PC-3 (cell line): ENCODE measurements around the gene PPP1R13B. TPM values are rescaled to one million over a fixed set of nuclear protein-coding genes. Genes with fewer than 3 reads are reported as not detected.

Source experiments
- ATAC-seq: fragments of 200-7000 bp; cut with Tn5 transposase; 2 replicates; pipeline ENCODE4 v1.9.1; 2020; ENCODE audit warnings: mild to moderate bottlenecking, moderate library complexity
- BruUV-seq: library from RNA; stranded (reverse); fragments of 400-500 nt; replicated peaks from 2 replicates; lab custom pipeline; 2021; lab: Mats Ljungman, UMichigan
- CTCF ChIA-PET: fragments of 300-600 bp; sonication (Branson Sonifier 250); formaldehyde crosslinking; loops from one replicate; lab custom pipeline; 2022; ENCODE audit warnings: antibody characterized with exemption; lab: Charles Lee
- POLR2A ChIA-PET: fragments of 300-600 bp; sonication (Branson Sonifier 250); formaldehyde crosslinking; loops from one replicate; lab custom pipeline; 2022; ENCODE audit warnings: antibody characterized with exemption; ENCODE audit not compliant: unreplicated experiment; lab: Charles Lee
- DNase-seq: peaks from one replicate; pipeline ENCODE4 v3.0.0-alpha.2; 2015
- H2AFZ ChIP-seq: fragments of 300-600 bp; sonication (generic); 2 replicates; pipeline ENCODE4 v1.6.0; 2016; ENCODE audit warnings: antibody characterized with exemption, low read length
- H3F3A ChIP-seq: fragments of 300-600 bp; sonication (generic); one replicate; pipeline ENCODE4 v1.6.0; 2017; ENCODE audit warnings: antibody characterized with exemption, low read length, control low read depth, mild to moderate bottlenecking; ENCODE audit not compliant: unreplicated experiment
- H3K27ac ChIP-seq: fragments of 300-600 bp; sonication (generic); 2 replicates; pipeline ENCODE4 v1.5.1; 2016; ENCODE audit warnings: mild to moderate bottlenecking, low read length
- H3K27me3 ChIP-seq: fragments of 300-600 bp; sonication (generic); 2 replicates; pipeline ENCODE4 v1.6.1; 2016; ENCODE audit warnings: low read length, mixed read lengths
- H3K36me3 ChIP-seq: fragments of 300-600 bp; sonication (generic); 2 replicates; pipeline ENCODE4 v1.6.1; 2016; ENCODE audit warnings: low read depth, mixed run types, low read length, mixed read lengths
- H3K4me1 ChIP-seq: fragments of 300-600 bp; sonication (generic); 2 replicates; pipeline ENCODE4 v1.5.1; 2016; ENCODE audit warnings: low read length; ENCODE audit not compliant: insufficient read depth
- H3K4me2 ChIP-seq: fragments of 300-600 bp; sonication (generic); 2 replicates; pipeline ENCODE4 v1.6.0; 2016; ENCODE audit warnings: low read length
- H3K4me3 ChIP-seq: fragments of 300-600 bp; sonication (generic); 2 replicates; pipeline ENCODE4 v1.5.1; 2016; ENCODE audit warnings: mild to moderate bottlenecking, low read length, mixed read lengths
- H3K79me2 ChIP-seq: fragments of 300-600 bp; sonication (generic); 2 replicates; pipeline ENCODE4 v1.6.1; 2017; ENCODE audit warnings: low read length, mixed read lengths
- H3K9ac ChIP-seq: fragments of 300-600 bp; sonication (generic); 2 replicates; pipeline ENCODE4 v1.6.0; 2016; ENCODE audit warnings: mild to moderate bottlenecking, low read length
- H3K9me2 ChIP-seq: fragments of 300-600 bp; sonication (generic); replicated peaks from 2 replicates; pipeline ENCODE4 v1.6.1; 2016; ENCODE audit warnings: mixed run types, low read length, mixed read lengths
- H3K9me3 ChIP-seq: fragments of 300-600 bp; sonication (generic); 2 replicates; pipeline ENCODE4 v1.6.1; 2016; ENCODE audit warnings: low read length, mixed read lengths
- H4K20me1 ChIP-seq: fragments of 300-600 bp; sonication (generic); 2 replicates; pipeline ENCODE4 v1.6.1; 2016; ENCODE audit warnings: low read length, mixed read lengths
- EZH2 ChIP-seq: fragments of 300-600 bp; sonication (generic); IDR thresholded peaks from one replicate; pipeline ENCODE4 v1.6.1; 2017; ENCODE audit warnings: antibody characterized with exemption, mild to moderate bottlenecking, low read length; ENCODE audit not compliant: unreplicated experiment
- EZH2phosphoT487 ChIP-seq: fragments of 300-600 bp; sonication (generic); IDR thresholded peaks from 2 replicates; pipeline ENCODE4 v1.6.1; 2018; ENCODE audit warnings: mild to moderate bottlenecking, antibody characterized with exemption, low read length, borderline replicate concordance
- intact Hi-C: fragments of 100-400 bp; cut with micrococcal nuclease; formaldehyde crosslinking; loops from 2 replicates; pipeline ENCODE4 v1.9.0; 2023
- total RNA-seq: library from RNA; depleted of rRNA; stranded (reverse); fragments of >200 nt; gene quantifications from 2 replicates; pipeline ENCODE4 v1.2.3, GENCODE V29; 2014
- TF ChIP-seq, protein P1 (sequence below): fragments of 300-600 bp; sonication (generic); conservative IDR thresholded peaks from 2 replicates; pipeline ENCODE4 v1.5.1; 2017; ENCODE audit warnings: antibody characterized with exemption, low read depth, mild to moderate bottlenecking, low read length

The PPP1R13B gene
- total RNA-seq, 1 experiment from 2014 or later = 13.0 TPM

GRCh38 chr14:103729496-103730448 is 117.6 kb downstream of the PPP1R13B start:
- CTCF ChIA-PET = no interaction called here
- POLR2A ChIA-PET = no interaction called here
- H3K36me3 ChIP-seq = peaks cover 1% of the 10 kb centered on the region; the same call in 1 of the 2 replicates

DNA sequence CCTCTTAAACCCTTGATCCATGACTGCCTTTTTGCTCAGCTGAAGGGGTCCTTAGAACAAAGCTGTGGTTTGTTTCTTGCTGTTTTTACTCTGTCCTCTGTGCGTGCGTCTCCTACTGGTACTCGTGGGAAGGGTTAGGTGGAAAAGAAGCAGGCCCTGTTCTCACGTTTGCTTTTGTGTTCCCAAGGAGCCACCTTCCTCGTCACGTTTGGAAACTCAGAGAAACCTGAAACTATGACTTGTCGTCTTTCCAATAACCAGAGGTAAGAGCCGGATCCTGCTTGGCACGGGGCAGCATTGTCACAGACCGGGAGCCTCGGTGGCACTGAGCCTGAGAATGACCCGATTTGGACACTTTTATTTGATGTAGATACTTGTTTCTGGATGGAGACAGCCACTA is 118.7 kb downstream of the PPP1R13B start:
- Histone ChIP-seq H3K4me3 (no peak overlapping the region), H4K20me1 (no peaks in the 10 kb centered on the region), H3K79me2 (peaks cover 26% of the 10 kb centered on the region), H3K36me3 (no peaks in the 10 kb centered on the region; the same call in 1 of the 2 replicates), H3F3A (no peaks in the 10 kb centered on the region), H3K27me3 (no peaks in the 10 kb centered on the region), H3K27ac (no peak overlapping the region), H2AFZ (no peak overlapping the region), H3K9ac (no peak overlapping the region), H3K4me1 (no peaks in the 10 kb centered on the region), H3K9me3 (no peaks in the 10 kb centered on the region), H3K4me2 (no peak overlapping the region), H3K9me2 (no peaks in the 10 kb centered on the region)
- ChIA-PET POLR2A (no interaction called here), CTCF (no interaction called here)
- ATAC-seq (no peak), DNase-seq (no peak)
- BruUV-seq = no TSS peak
- TF ChIP-seq, protein P1, sequence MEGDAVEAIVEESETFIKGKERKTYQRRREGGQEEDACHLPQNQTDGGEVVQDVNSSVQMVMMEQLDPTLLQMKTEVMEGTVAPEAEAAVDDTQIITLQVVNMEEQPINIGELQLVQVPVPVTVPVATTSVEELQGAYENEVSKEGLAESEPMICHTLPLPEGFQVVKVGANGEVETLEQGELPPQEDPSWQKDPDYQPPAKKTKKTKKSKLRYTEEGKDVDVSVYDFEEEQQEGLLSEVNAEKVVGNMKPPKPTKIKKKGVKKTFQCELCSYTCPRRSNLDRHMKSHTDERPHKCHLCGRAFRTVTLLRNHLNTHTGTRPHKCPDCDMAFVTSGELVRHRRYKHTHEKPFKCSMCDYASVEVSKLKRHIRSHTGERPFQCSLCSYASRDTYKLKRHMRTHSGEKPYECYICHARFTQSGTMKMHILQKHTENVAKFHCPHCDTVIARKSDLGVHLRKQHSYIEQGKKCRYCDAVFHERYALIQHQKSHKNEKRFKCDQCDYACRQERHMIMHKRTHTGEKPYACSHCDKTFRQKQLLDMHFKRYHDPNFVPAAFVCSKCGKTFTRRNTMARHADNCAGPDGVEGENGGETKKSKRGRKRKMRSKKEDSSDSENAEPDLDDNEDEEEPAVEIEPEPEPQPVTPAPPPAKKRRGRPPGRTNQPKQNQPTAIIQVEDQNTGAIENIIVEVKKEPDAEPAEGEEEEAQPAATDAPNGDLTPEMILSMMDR = no peak
- TF ChIP-seq EZH2phosphoT487 (no peak), EZH2 (no peak)
- intact Hi-C loops = no loop called here

More at GRCh38 chr14:103729496-103730448, 117.6 kb downstream of the PPP1R13B start:
- no peaks in the 10 kb centered on the region for H3K9me3 ChIP-seq
- BruUV-seq = no TSS peak
- DNase-seq (no peak), ATAC-seq (no peak)
- H3K27ac ChIP-seq = no peak overlapping the region
- intact Hi-C loops = no loop called here
- no peak overlapping the region for H3K9ac ChIP-seq
- no peak overlapping the region for H2AFZ ChIP-seq
- peaks cover 15% of the 10 kb centered on the region for H3K79me2 ChIP-seq
- TF ChIP-seq, protein P1 = no peak
- H3K4me2 ChIP-seq = no peak overlapping the region
- H3K9me2 ChIP-seq = no peaks in the 10 kb centered on the region
- H3F3A ChIP-seq = no peaks in the 10 kb centered on the region
- no peaks in the 10 kb centered on the region for H4K20me1 ChIP-seq
- no peaks in the 10 kb centered on the region for H3K27me3 ChIP-seq
- H3K4me1 ChIP-seq = no peaks in the 10 kb centered on the region
- H3K4me3 ChIP-seq = no peak overlapping the region

DNA sequence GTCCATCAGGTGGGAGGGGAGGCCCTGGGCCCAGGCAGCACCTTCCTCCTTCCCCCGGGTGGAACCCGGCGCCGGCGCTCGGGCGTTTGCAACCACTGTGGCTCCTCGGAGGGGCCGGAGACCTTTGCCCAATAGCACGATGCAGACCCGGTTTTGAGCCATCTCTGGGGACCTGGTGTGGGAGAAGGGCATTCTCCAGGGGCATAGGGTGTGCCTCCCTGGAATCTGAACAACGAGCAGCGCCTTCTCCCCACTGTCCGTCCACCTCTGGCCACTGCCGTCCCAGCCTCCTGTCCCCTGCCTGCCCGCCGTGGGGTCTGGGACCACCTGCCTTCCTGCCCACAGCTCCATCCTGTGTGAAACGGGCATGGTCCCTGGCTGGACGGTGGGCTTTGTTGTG is 119.2 kb downstream of the PPP1R13B start:
- Histone ChIP-seq H3K9ac (no peak overlapping the region), H3K9me3 (no peaks in the 10 kb centered on the region), H3K4me3 (no peak overlapping the region), H3K27me3 (no peaks in the 10 kb centered on the region), H3F3A (no peaks in the 10 kb centered on the region), H4K20me1 (no peaks in the 10 kb centered on the region), H3K4me1 (no peaks in the 10 kb centered on the region), H3K79me2 (peaks cover 31% of the 10 kb centered on the region), H3K4me2 (no peak overlapping the region), H3K36me3 (no peaks in the 10 kb centered on the region; the same call in 1 of the 2 replicates), H3K9me2 (no peaks in the 10 kb centered on the region), H2AFZ (no peak overlapping the region), H3K27ac (no peak overlapping the region)
- TF ChIP-seq EZH2 (no peak), EZH2phosphoT487 (no peak)
- TF ChIP-seq, protein P1 = no peak
- no TSS peak for BruUV-seq
- DNase-seq (no peak), ATAC-seq (no peak)
- POLR2A ChIA-PET = no interaction called here
- intact Hi-C loops = no loop called here
- CTCF ChIA-PET = no interaction called here
